Hepatocyte (in vitro differentiated cells): ENCODE measurements around the gene SLC34A2. TPM values are rescaled to one million over a fixed set of nuclear protein-coding genes. Genes with fewer than 3 reads are reported as not detected.

Experiments used
- DNase-seq: peaks from one replicate; pipeline ENCODE4 v3.0.0-alpha.2; 2016; ENCODE audit warnings: low spot score
- H2AFZ ChIP-seq: fragments of 200-600 bp; sonication (generic); 2 replicates; pipeline ENCODE4 v1.6.0; 2016; ENCODE audit warnings: antibody characterized with exemption, mild to moderate bottlenecking
- H3K27ac ChIP-seq: fragments of 200-600 bp; sonication (generic); 2 replicates; pipeline ENCODE4 v1.5.1; 2016; ENCODE audit warnings: mild to moderate bottlenecking
- H3K27me3 ChIP-seq: fragments of 200-600 bp; sonication (generic); 2 replicates; pipeline ENCODE4 v1.6.1; 2016
- H3K36me3 ChIP-seq: fragments of 200-600 bp; sonication (generic); replicated peaks from 2 replicates; pipeline ENCODE4 v1.5.1; 2016; ENCODE audit warnings: low read depth; ENCODE audit not compliant: insufficient read depth
- H3K4me1 ChIP-seq: fragments of 200-600 bp; sonication (generic); 2 replicates; pipeline ENCODE4 v1.5.1; 2016; ENCODE audit warnings: mild to moderate bottlenecking, moderate library complexity; ENCODE audit not compliant: insufficient read depth
- H3K4me2 ChIP-seq: fragments of 200-600 bp; sonication (generic); 2 replicates; pipeline ENCODE4 v1.6.0; 2016
- H3K4me3 ChIP-seq: fragments of 200-600 bp; sonication (generic); 2 replicates; pipeline ENCODE4 v1.5.1; 2016; ENCODE audit warnings: mild to moderate bottlenecking
- H3K79me2 ChIP-seq: fragments of 200-600 bp; sonication (generic); 2 replicates; pipeline ENCODE4 v1.6.0; 2017; ENCODE audit warnings: mild to moderate bottlenecking
- H3K9me2 ChIP-seq: fragments of 200-600 bp; sonication (generic); replicated peaks from 2 replicates; pipeline ENCODE4 v1.6.0; 2017; ENCODE audit warnings: mild to moderate bottlenecking; ENCODE audit not compliant: insufficient read depth
- H3K9me3 ChIP-seq: fragments of 200-600 bp; sonication (generic); 2 replicates; pipeline ENCODE4 v1.5.1; 2016; ENCODE audit warnings: low read depth, mild to moderate bottlenecking
- H4K20me1 ChIP-seq: fragments of 200-600 bp; sonication (generic); 2 replicates; pipeline ENCODE4 v1.6.0; 2016; ENCODE audit warnings: mild to moderate bottlenecking; ENCODE audit not compliant: insufficient read depth, poor library complexity, severe bottlenecking
- EZH2 ChIP-seq: fragments of 200-600 bp; sonication (generic); IDR thresholded peaks from 2 replicates; pipeline ENCODE4 v1.6.1; 2016; ENCODE audit warnings: antibody characterized with exemption, mild to moderate bottlenecking, borderline replicate concordance
- EZH2phosphoT487 ChIP-seq: fragments of 200-600 bp; sonication (generic); IDR thresholded peaks from one replicate; pipeline ENCODE4 v1.6.1; 2018; ENCODE audit warnings: antibody characterized with exemption, mild to moderate bottlenecking, low read depth, moderate library complexity; ENCODE audit not compliant: unreplicated experiment, severe bottlenecking
- WGBS: methylation state at CpG from one replicate; pipeline ENCODE4 v1.1.6; 2016; ENCODE audit warnings: low lambda C conversion rate; ENCODE audit errors: missing lambda C conversion rate; 5-methylcytosine and 5-hydroxymethylcytosine counted together
- polyA plus RNA-seq: library from polyadenylated mRNA; unstranded; fragments of >200 nt; fragmentation: Nextera tagmentation; extraction: Ambion mirVana; gene quantifications from 2 replicates; pipeline ENCODE4 v1.2.1, GENCODE V29; 2016
- total RNA-seq: library from RNA; depleted of rRNA; stranded (reverse); fragments of >200 nt; gene quantifications from 2 replicates; pipeline ENCODE4 v1.2.3, GENCODE V29; 2014
- TF ChIP-seq, protein P1 (sequence below): fragments of 200-600 bp; sonication (generic); IDR thresholded peaks from 2 replicates; pipeline ENCODE4 v1.5.1; 2016; ENCODE audit warnings: antibody characterized with exemption, mild to moderate bottlenecking; ENCODE audit not compliant: poor library complexity

SLC34A2 gene
- total and polyA plus RNA-seq, 2 experiments from 2014 or later, result 11.1 to 21.2 TPM

GRCh38 chr4:25703731-25704388 lies 48.2 kb downstream of the SLC34A2 start:
- Histone ChIP-seq H3K4me1 (no peaks in the 10 kb centered on the region), H3K27ac (peak overlapping the region; percentile 67), H3K4me3 (no peak overlapping the region), H3K27me3 (no peaks in the 10 kb centered on the region), H3K9me3 (no peaks in the 10 kb centered on the region), H4K20me1 (no peaks in the 10 kb centered on the region), H3K79me2 (no peaks in the 10 kb centered on the region), H3K9me2 (no peaks in the 10 kb centered on the region), H3K4me2 (no peak overlapping the region), H3K36me3 (no peaks in the 10 kb centered on the region), H2AFZ (no peak overlapping the region)
- TF ChIP-seq EZH2phosphoT487 (no peak), EZH2 (no peak)
- TF ChIP-seq, protein P1, sequence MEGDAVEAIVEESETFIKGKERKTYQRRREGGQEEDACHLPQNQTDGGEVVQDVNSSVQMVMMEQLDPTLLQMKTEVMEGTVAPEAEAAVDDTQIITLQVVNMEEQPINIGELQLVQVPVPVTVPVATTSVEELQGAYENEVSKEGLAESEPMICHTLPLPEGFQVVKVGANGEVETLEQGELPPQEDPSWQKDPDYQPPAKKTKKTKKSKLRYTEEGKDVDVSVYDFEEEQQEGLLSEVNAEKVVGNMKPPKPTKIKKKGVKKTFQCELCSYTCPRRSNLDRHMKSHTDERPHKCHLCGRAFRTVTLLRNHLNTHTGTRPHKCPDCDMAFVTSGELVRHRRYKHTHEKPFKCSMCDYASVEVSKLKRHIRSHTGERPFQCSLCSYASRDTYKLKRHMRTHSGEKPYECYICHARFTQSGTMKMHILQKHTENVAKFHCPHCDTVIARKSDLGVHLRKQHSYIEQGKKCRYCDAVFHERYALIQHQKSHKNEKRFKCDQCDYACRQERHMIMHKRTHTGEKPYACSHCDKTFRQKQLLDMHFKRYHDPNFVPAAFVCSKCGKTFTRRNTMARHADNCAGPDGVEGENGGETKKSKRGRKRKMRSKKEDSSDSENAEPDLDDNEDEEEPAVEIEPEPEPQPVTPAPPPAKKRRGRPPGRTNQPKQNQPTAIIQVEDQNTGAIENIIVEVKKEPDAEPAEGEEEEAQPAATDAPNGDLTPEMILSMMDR, result no peak
- 79% methylated on average over 3 of the region's 3 CpGs for WGBS
- DNase-seq, result no peak

DNA sequence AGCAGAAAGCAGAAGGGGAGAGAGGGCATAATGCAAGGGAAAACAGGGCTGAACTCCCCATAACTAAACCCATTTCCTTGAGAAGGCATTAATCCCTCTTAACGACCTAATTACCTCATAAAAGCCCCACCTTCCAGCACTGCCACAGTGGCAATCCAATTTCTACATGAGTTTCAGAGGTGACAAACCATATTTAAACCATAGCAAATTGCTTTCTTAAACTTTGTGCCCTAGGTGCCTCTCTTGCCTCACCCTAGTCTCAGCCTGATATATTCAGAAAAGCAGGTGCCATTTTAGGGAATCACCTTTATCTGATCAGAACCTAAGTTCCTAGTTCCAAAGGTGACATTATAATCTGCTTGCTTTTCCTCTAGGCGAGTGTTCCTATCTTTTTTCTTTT lies 48.9 kb downstream of the SLC34A2 start:
- H3K9me2 ChIP-seq, result no peaks in the 10 kb centered on the region
- no peak for DNase-seq
- no peaks in the 10 kb centered on the region for H3K4me1 ChIP-seq
- no peak overlapping the region for H3K4me3 ChIP-seq
- H3K27me3 ChIP-seq, result no peaks in the 10 kb centered on the region
- H4K20me1 ChIP-seq, result no peaks in the 10 kb centered on the region
- TF ChIP-seq, protein P1, result no peak
- TF ChIP-seq EZH2 (no peak), EZH2phosphoT487 (no peak)
- H3K4me2 ChIP-seq, result no peak overlapping the region
- no peak overlapping the region for H2AFZ ChIP-seq
- H3K79me2 ChIP-seq, result no peaks in the 10 kb centered on the region
- H3K27ac ChIP-seq, result peak overlapping the region; percentile 67
- H3K9me3 ChIP-seq, result no peaks in the 10 kb centered on the region
- 39% methylated on average over 2 of the region's 2 CpGs for WGBS
- H3K36me3 ChIP-seq, result no peaks in the 10 kb centered on the region

DNA sequence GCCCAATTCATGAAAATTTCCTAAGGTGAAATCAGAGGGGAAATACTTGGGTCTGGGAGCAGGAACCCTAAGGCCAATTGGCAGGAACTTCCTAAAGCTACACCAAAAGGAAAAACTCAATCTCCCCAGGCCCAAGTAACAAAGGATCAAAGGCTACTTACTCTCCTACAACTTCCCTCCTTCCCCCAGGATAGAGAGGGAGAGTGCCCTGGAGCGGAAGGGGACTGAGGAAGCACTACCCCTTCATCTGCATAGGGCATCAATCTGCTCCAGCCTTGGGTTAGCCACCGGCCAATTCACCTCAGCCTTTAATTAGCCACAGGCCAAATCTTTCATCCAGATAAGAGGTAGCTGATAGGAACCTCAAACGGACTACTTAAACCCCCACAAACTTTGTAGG lies 55.0 kb downstream of the SLC34A2 start:
- Histone ChIP-seq H4K20me1 (no peaks in the 10 kb centered on the region), H3K79me2 (no peaks in the 10 kb centered on the region), H3K27me3 (no peaks in the 10 kb centered on the region), H3K4me3 (no peak overlapping the region), H3K9me3 (no peaks in the 10 kb centered on the region), H3K9me2 (no peaks in the 10 kb centered on the region), H3K36me3 (no peaks in the 10 kb centered on the region), H2AFZ (no peak overlapping the region), H3K4me1 (no peaks in the 10 kb centered on the region), H3K27ac (no peak overlapping the region), H3K4me2 (no peak overlapping the region)
- TF ChIP-seq, protein P1, result no peak
- no peak for TF ChIP-seq EZH2phosphoT487
- no peak for TF ChIP-seq EZH2
- 45% methylated on average over 3 of the region's 3 CpGs for WGBS
- no peak for DNase-seq
